HG02884 (cell line): ENCODE data around the gene EMCN.
A peak's percentile ranks its signal among the peaks of the same experiment; 100 is the strongest.

Experiments
- ATAC-seq: cut with Tn5 transposase; IDR thresholded peaks from one replicate; pipeline ENCODE4 v1.9.1; 2021; ENCODE audit warnings: mild to moderate bottlenecking, moderate library complexity; ENCODE audit not compliant: unreplicated experiment

The EMCN gene

GRCh38 chr4:100493756-100494155, 24.1 kb downstream of the EMCN start:
- ATAC-seq = no peak

DNA sequence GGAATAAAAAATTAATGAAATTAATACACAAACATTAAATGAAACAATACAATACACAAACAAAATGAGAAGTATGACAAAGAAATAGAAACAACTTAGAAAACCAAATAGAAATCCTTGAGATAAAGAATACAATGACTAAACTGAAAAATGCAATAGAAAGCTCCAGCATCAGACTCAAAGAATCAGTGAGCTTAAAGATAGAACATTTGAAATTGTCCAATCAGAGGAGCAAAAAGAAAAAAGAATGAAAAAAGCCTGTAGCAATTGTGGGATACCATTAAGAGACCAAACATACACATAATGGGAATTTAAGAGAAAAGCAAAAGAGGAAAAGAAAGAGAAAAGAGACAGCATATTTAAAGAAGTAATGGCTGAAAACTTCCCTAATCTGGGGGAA, 25.7 kb downstream of the EMCN start:
- ATAC-seq = no peak

GRCh38 chr4:100489305-100489704, 28.5 kb downstream of the EMCN start:
- no peak for ATAC-seq

- ATAC-seq = no peak
Observed at GRCh38 chr4:100486496-100486895, 31.3 kb downstream of the EMCN start.

- no peak for ATAC-seq
Observed at GRCh38 chr4:100483796-100484195, 34.0 kb downstream of the EMCN start.

DNA sequence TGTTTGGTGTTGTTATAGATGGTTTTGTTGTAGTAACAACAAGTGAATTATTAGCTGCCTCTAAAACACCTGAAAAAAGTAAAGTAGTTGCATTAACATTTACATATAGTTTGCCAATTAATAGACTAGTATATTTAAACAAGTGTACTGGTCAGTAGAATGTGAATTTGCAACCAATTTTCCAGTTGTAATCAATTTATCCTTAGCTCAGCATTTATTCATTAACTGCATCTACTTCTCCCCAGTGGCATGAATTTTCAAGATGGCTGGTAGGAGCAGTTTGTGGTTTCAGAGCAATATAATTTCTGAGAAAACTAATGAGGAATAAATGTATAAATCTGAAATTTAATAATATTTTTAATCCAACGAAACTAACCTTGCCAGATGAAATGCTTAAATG, 37.9 kb downstream of the EMCN start:
- no peak for ATAC-seq

DNA sequence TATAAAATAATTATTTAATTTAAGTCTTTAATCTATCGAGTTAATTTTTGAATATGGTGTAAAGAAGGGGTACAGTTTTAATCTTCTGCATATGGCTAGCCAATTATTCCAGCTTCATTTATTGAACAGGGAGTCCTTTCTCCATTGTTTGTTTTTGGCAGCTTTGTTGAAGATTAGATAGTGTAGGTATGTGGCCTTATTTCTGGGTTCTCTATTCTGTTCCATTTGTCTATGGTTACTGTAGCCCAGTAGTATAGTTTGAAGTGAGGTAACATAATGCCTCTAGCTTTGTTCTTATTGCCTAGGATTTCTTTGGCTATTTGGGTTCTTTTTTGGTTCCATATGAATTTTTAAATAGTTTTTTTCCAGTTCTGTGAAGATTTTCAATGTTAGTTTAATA, 48.3 kb downstream of the EMCN start:
- no peak for ATAC-seq

DNA sequence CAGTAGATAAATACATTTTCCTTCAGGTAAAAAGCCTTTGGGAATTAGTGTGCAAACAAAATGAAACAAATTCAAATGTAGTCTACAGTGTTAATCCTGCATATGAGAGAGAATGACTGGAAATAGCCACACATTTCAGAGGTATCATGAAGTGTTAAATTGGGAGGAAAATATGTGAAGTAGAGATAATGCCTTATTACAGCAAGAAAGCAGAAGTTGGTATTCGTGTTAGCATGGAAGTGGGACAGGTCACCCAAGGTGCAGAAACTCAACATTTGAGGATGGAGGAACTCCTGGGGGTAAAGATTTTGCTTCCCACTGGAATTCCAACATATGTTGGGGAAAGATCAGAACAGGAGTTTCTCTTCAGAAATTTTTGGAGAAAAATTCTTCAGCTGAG, 51.3 kb downstream of the EMCN start:
- ATAC-seq = no peak

DNA sequence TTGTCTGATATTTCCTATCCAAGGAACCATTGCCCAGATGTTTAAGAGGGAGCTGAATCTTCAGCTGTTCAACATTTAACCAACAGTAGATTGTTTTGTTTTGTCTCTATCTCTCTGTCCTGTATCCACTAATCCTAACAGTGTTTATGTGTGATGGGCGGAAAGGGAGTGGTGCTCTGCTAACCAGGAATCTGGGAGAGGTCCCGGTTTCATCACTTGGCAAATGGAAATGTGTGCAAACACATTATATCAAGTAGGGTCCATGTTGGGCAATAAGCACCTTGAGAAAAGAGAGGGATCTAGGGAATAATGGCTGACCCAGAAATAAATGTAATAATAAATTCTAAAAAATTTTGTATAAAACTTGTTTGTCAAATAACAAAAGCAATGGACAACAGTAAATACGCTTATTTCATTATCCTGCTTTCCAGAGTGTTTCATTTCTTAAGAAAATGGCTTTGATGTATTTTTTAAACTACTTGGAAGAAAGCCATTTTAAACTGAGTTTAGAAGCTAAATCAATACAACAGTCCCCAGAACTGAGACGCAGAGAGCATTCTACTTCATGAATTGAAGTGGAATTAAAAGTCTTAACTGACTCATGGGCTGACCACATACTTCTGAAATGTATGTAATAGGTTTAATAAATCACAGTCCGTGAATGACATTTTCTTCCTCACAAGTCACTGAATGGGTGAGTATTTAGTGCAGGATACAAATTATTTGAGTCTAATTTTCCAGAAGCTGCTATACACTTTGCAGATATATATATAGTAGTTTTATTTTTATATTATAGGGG, 55.8 kb downstream of the EMCN start:
- ATAC-seq = no peak

GRCh38 chr4:100450449-100450848, 67.4 kb downstream of the EMCN start:
- no peak for ATAC-seq

DNA sequence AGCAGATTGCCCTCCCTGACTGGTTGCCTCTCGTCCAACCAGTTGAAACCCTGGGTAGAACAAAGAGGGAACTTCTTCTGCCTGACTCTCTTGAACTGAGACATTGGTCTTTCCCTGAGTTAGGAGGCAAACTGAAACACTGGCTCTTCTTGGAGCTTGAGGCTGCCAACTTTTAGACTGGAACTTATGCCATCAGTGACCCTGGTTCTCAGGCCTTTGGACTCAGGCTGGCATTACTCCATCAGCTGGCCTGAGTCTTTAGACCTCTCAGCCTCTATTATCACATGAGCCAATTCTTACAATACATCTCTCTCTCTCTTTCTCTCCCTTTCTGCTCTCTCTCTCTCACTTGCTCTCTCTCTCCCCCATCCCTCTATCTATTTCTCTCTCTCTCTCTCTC, 86.4 kb downstream of the EMCN start:
- ATAC-seq = no peak

DNA sequence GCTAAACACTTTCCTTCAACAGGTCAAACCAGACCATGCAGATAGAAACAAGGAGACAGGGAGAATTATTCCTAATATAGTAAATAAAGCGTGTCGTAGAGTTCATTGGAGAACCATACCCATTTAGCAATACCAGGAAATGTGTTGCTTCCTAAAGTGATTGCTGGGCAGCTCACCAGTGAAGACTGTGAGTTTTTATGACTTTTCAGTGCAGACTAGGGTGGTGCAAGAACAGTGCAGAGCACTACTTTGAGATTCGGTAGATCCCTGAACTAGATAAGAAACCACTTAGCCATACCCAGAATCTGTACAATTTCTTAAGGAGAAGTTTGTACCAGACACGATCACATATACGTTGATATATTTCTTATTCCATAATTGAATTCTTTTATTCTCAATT, 87.4 kb downstream of the EMCN start:
- ATAC-seq = no peak

DNA sequence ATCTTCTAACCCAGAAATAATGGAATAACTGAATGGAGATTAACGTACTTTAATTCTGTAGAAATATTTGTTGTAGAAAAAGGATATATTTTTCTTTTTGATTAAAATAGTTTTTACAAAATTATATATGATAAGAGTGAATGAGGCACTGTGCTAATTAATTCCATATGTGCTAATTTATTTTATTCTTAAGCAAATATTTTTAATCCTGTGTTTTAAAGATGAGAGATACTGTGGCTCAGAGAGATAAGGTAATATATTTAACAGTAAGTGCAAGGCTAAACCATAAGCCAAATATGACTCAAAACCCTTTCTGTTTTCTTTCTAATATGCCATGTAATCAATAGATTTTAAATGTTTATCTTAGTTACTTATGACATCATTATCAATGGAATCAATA, 88.2 kb downstream of the EMCN start:
- no peak for ATAC-seq

DNA sequence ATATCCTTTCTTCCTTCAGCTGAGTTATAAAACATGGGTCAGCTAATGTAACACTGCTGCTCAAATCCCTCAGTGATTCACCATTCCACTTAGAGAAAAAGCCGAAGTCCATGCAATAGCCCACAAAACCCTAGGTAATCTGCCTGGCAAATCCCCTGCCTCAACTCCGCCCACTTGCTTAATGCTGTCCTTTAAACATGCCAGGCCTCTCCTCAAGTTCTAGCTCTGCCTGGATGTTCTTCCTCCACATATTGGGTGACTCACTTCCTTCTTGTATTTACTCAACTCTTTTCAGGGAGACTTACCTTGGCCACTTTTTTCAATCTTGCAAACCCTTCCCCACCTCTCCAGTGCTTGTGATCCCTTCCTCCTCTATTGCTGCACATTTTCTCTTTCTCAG, 89.8 kb downstream of the EMCN start:
- no peak for ATAC-seq

- ATAC-seq = no peak
Observed at GRCh38 chr4:100424376-100424775, 93.4 kb downstream of the EMCN start.

DNA sequence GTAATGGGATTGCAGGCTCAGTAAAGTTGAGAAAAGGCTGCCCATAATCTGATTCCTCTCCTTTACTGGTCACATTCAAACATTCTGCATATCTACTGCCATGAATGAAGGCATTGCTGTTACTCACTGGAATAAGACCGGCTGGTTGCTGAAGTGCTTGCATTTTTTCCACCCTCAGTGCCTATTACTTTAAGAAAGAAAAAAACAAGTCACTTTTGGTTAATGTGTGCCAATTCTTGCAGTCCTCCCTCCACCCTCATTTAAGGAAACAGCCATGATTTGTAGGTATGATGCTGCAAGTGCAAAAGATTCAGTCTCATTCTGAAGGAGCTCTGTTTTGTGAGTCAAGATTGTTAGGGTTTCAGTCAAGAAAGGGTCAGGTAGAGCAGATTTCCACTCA, 94.9 kb downstream of the EMCN start:
- no peak for ATAC-seq

DNA sequence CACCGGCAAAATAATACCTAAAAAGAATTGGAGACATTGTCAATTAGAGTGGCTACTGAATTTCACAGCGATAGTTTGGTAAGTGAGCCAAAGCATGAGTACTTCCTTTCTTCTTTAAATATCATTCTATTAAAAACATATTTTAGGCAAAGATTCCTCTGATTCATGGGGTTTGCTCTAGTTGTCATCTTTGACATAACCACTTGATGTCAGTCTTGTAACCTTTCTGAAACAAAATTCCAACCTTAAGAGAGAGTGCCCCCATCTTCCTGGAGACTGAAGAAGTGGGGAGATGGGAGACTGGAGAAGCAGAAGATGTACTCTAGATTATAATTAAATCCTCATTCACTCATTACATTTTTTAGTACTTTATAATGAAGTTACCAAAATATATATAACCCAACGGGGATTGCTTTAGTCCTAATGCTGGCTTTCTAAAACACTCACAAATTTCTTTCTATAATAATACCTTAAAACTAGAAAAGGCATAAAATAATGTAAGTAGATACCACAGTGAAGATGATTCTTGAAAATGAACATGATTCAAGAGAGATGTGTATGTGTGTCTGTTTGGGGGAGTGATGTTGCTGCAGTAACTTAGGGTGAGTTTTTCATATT, 96.4 kb downstream of the EMCN start:
- ATAC-seq = no peak

DNA sequence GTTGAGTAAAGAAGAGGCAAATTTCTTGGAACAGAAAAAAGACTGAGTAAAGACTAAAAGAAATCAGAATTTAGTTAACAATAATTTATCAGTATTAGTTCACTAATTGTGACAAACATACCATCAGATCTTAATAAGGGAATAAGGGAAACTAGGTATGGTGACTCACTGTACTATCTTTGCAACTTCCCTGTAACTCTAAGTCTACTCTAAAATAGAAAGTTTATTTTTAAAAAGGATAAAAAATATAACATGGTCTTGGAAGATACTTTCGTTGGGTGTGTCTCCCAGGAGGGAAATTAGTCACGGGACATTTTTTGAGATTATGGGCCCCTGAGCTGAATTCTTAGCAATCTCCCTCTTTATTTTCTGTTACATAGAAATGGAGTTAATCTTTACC, 97.3 kb downstream of the EMCN start:
- ATAC-seq = no peak

GRCh38 chr4:100417565-100417964, 100.3 kb downstream of the EMCN start:
- no peak for ATAC-seq

- ATAC-seq = no peak
Observed at GRCh38 chr4:100414016-100414790, 103.6 kb downstream of the EMCN start.

- peak; percentile 55 for ATAC-seq
Observed at GRCh38 chr4:100391863-100392262, 126.0 kb downstream of the EMCN start.

DNA sequence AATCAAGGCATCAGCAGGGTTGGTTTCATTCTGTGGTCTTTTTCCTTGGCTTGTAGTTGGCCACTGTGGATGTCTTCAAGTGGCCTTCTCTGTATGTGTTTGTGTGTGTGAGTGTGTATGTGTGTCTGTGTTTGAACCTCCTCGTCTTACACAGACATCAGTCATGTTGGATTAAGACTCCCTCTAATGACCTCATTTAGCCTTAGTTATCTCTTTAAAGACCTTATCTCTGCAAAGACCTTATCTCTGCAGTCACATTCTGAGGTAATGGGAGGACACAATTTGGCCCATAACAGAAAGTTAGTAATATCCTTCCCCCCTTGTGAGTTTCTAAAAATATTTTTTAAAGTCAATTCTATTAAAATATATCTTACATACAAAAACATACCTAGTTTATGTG, 126.7 kb downstream of the EMCN start:
- ATAC-seq = no peak
